Gastrocnemius medialis (tissue), 4 donors: ENCODE results near the gene NRL. TPM values are rescaled to one million over a fixed set of nuclear protein-coding genes. Genes with fewer than 3 reads are reported as not detected.

Experiments
- ATAC-seq, 2 donors: fragments of 150-250 bp; one replicate each; pipeline ENCODE4 v1.9.1; 2016
- DNase-seq, 2 donors: peaks; one replicate each; pipeline ENCODE4 v3.0.0-alpha.2; 2019
- H3K27ac ChIP-seq, 4 donors: fragments of 200-600 bp; sonication (generic); 1 replicate in 1 of 4; 2 replicates in 3 of 4; pipeline ENCODE4 v1.5.1; 2016 to 2018; ENCODE audit warnings: mild to moderate bottlenecking in 2 of 4, moderate library complexity in 1 of 4
- H3K27me3 ChIP-seq, 3 donors: fragments of 200-600 bp; sonication (generic) in 2 of 3; 1 replicate in 1 of 3; 2 replicates in 2 of 3; pipeline versions ENCODE4 v1.5.1 to v1.6.0; 2016 to 2019; ENCODE audit warnings: mild to moderate bottlenecking in 1 of 3, moderate library complexity in 1 of 3
- H3K36me3 ChIP-seq, 2 donors: fragments of 200-600 bp; sonication (generic) in 1 of 2; one replicate each; pipeline ENCODE4 v1.5.1; 2017 to 2018
- H3K4me1 ChIP-seq, 2 donors: fragments of 200-600 bp; sonication (generic) in 1 of 2; one replicate each; pipeline ENCODE4 v1.5.1; 2016 to 2017; ENCODE audit warnings: mild to moderate bottlenecking in 2 of 2
- H3K4me3 ChIP-seq, 4 donors: fragments of 200-600 bp; sonication (generic) in 3 of 4; 1 replicate in 1 of 4; 2 replicates in 3 of 4; pipeline ENCODE4 v1.5.1; 2016 to 2019; ENCODE audit warnings: mild to moderate bottlenecking in 2 of 4
- H3K9me3 ChIP-seq, 3 donors: fragments of 200-600 bp; sonication (generic) in 2 of 3; 1 replicate in 1 of 3; 2 replicates in 2 of 3; pipeline ENCODE4 v1.5.1; 2016 to 2019
- CTCF ChIP-seq, 5 experiments: fragments of 450-650 bp in 3 of 5; fragments of 200-600 bp in 2 of 5; sonication (generic) in 2 of 5; IDR thresholded peaks in 4 of 5; conservative IDR thresholded peaks in 1 of 5; 1 replicate in 4 of 5; 2 replicates in 1 of 5; pipeline ENCODE4 v1.5.1; 2016 to 2019; ENCODE audit warnings: antibody characterized with exemption in 5 of 5, mild to moderate bottlenecking in 3 of 5, moderate library complexity in 3 of 5
- POLR2A ChIP-seq, 2 donors: fragments of 450-650 bp; IDR thresholded peaks; one replicate each; pipeline ENCODE4 v1.6.1; 2017; ENCODE audit warnings: antibody characterized with exemption in 2 of 2, mild to moderate bottlenecking in 2 of 2, moderate library complexity in 2 of 2
- in situ Hi-C, 4 donors: fragments of 200-750 bp; cut with MboI; loops; one replicate each; pipeline versions ENCODE4 v1.15.0 to v1.8.0; 2017; ENCODE audit warnings: low sequenced_read_pairs in 4 of 4
- intact Hi-C: fragments of 100-400 bp; cut with DNase I; formaldehyde crosslinking; loops from one replicate; pipeline ENCODE4 v1.15.1; 2023; ENCODE audit warnings: low total_unique reads
- total RNA-seq, 4 donors: library from RNA; depleted of rRNA; stranded (reverse); fragments of >200 nt; gene quantifications; one replicate each; pipeline versions ENCODE4 v1.1.0 to v1.2.3, GENCODE V29; 2016

NRL gene
- total RNA-seq, 4 donors from 2014 or later = 0.82 to 4.5 (median 2.4) TPM

- Histone ChIP-seq H3K4me3 (no peak overlapping the region), H3K4me1 (no peaks in the 10 kb centered on the region), H3K27me3 (peaks cover 0 to 3% (median 0%) of the 10 kb centered on the region in 3 donors), H3K36me3 (no peaks in the 10 kb centered on the region), H3K9me3 (no peaks in the 10 kb centered on the region), H3K27ac (no peak overlapping the region)
- intact Hi-C loops = loop anchor here (1.0 to 2.0 kb wide), 3 partner anchors 32 to 103 kb away; partner anchors contain the start of gene IRF9
- in situ Hi-C loops = loop anchor here in 2 of 4 donors (5.0 kb wide), 3 partner anchors 34 to 104 kb away; partner anchors contain the start of genes IRF9 (in 1 of the 2) and PCK2 (in 1 of the 2)
- ATAC-seq = peak in 1 of 2 donors; percentile 18
- no peak for DNase-seq
- TF ChIP-seq CTCF (IDR thresholded peaks at IDR 0.05 in 4 of 5, conservative IDR thresholded peaks at IDR 0.05 in 1 of 5) (no peak), POLR2A (IDR thresholded peaks at IDR 0.05) (no peak)
Observed at GRCh38 chr14:24057867-24058259, 56.9 kb downstream of the NRL start.

GRCh38 chr14:24057271-24057670, 57.5 kb downstream of the NRL start:
- H3K36me3 ChIP-seq = no peaks in the 10 kb centered on the region
- H3K9me3 ChIP-seq = no peaks in the 10 kb centered on the region
- intact Hi-C loops = no loop called here
- ATAC-seq (no peak), DNase-seq (no peak)
- in situ Hi-C loops = loop anchor here in 2 of 4 donors (5.0 kb wide), 3 partner anchors 35 to 105 kb away; partner anchors contain the start of genes IRF9 (in 1 of the 2) and PCK2 (in 1 of the 2)
- H3K4me3 ChIP-seq = no peak overlapping the region
- H3K27me3 ChIP-seq = peaks cover 0 to 3% (median 0%) of the 10 kb centered on the region in 3 donors
- TF ChIP-seq POLR2A (IDR thresholded peaks at IDR 0.05) = no peak
- TF ChIP-seq CTCF (IDR thresholded peaks at IDR 0.05 in 4 of 5, conservative IDR thresholded peaks at IDR 0.05 in 1 of 5) = no peak
- peaks cover 4 to 5% of the 10 kb centered on the region in 2 donors for H3K4me1 ChIP-seq
- no peak overlapping the region for H3K27ac ChIP-seq

GRCh38 chr14:24056800-24057184, 58.0 kb downstream of the NRL start:
- peaks cover 0 to 3% (median 0%) of the 10 kb centered on the region in 3 donors for H3K27me3 ChIP-seq
- DNase-seq (no peak), ATAC-seq (no peak)
- TF ChIP-seq POLR2A (IDR thresholded peaks at IDR 0.05) (no peak), CTCF (IDR thresholded peaks at IDR 0.05 in 4 of 5, conservative IDR thresholded peaks at IDR 0.05 in 1 of 5) (no peak)
- H3K4me1 ChIP-seq = peaks cover 6 to 8% of the 10 kb centered on the region in 2 donors
- H3K9me3 ChIP-seq = no peaks in the 10 kb centered on the region
- no peak overlapping the region for H3K27ac ChIP-seq
- in situ Hi-C loops = loop anchor here in 2 of 4 donors (5.0 kb wide), 3 partner anchors 36 to 106 kb away; partner anchors contain the start of genes IRF9 (in 1 of the 2) and PCK2 (in 1 of the 2)
- intact Hi-C loops = no loop called here
- H3K36me3 ChIP-seq = no peaks in the 10 kb centered on the region
- no peak overlapping the region for H3K4me3 ChIP-seq

GRCh38 chr14:24055971-24056799, 58.6 kb downstream of the NRL start:
- Histone ChIP-seq H3K36me3 (no peaks in the 10 kb centered on the region), H3K4me3 (no peak overlapping the region), H3K4me1 (peaks cover 6 to 8% of the 10 kb centered on the region in 2 donors), H3K27me3 (peaks cover 0 to 3% (median 0%) of the 10 kb centered on the region in 3 donors), H3K9me3 (no peaks in the 10 kb centered on the region), H3K27ac (no peak overlapping the region)
- no peak for DNase-seq
- TF ChIP-seq CTCF (IDR thresholded peaks at IDR 0.05 in 4 of 5, conservative IDR thresholded peaks at IDR 0.05 in 1 of 5) (no peak), POLR2A (IDR thresholded peaks at IDR 0.05) (no peak)
- in situ Hi-C loops = loop anchor here in 2 of 4 donors (5.0 kb wide), 3 partner anchors 36 to 106 kb away; partner anchors contain the start of genes IRF9 (in 1 of the 2) and PCK2 (in 1 of the 2)
- no peak for ATAC-seq
- intact Hi-C loops = no loop called here
